Measurements from ENCODE around the gene VPS13A.

- no peak for TF ChIP-seq CTCF (IDR thresholded peaks at IDR 0.05)
- no peak for TF ChIP-seq POLR2A (IDR thresholded peaks at IDR 0.05)
These were observed 6.2 kb downstream of the VPS13A start for GRCh38 chr9:77183581-77183980.

All from adrenal gland (tissue), 5 donors.